HS-27A (cell line): ENCODE results near the gene TANGO2.

Experiments used
- DNase-seq: peaks from one replicate; pipeline ENCODE4 v3.0.0-alpha.2; 2012; ENCODE audit warnings: low read depth, missing footprints

The TANGO2 gene

GRCh38 chr22:20107471-20107901, 86.6 kb downstream of the TANGO2 start:
- DNase-seq = no peak

GRCh38 chr22:20107951-20108756, 87.2 kb downstream of the TANGO2 start:
- no peak for DNase-seq

GRCh38 chr22:20108757-20109230, 87.9 kb downstream of the TANGO2 start:
- DNase-seq = no peak

GRCh38 chr22:20109411-20110358, 88.8 kb downstream of the TANGO2 start:
- DNase-seq = no peak

GRCh38 chr22:20110359-20110985, 89.6 kb downstream of the TANGO2 start:
- DNase-seq = no peak

GRCh38 chr22:20111045-20111688, 90.3 kb downstream of the TANGO2 start:
- DNase-seq = no peak

- no peak for DNase-seq
Observed at GRCh38 chr22:20111689-20112622, 91.0 kb downstream of the TANGO2 start.

- DNase-seq = no peak
Observed at GRCh38 chr22:20112623-20113511, 92.0 kb downstream of the TANGO2 start.

GRCh38 chr22:20113551-20114310, 92.8 kb downstream of the TANGO2 start:
- no peak for DNase-seq

- DNase-seq = no peak
Observed at GRCh38 chr22:20114506-20115475, 93.9 kb downstream of the TANGO2 start.

- no peak for DNase-seq
Observed at GRCh38 chr22:20115691-20116375, 94.9 kb downstream of the TANGO2 start, which contains the start of gene RANBP1. Gene RANBP1 (plus strand): TSS chr22:20116104. CDS start chr22:20116185, 81 bp downstream.

GRCh38 chr22:20116376-20116950, 95.6 kb downstream of the TANGO2 start:
- DNase-seq = no peak
